Measurements from ENCODE around the gene IER5. TPM values are rescaled to one million over a fixed set of nuclear protein-coding genes. Genes with fewer than 3 reads are reported as not detected.

The IER5 gene
- total and polyA plus RNA-seq, 2 of the 13 experiments (the other 11 are each of a cell fraction or from before 2014, with no cell fraction given): 2.5 to 3.5 TPM

DNA sequence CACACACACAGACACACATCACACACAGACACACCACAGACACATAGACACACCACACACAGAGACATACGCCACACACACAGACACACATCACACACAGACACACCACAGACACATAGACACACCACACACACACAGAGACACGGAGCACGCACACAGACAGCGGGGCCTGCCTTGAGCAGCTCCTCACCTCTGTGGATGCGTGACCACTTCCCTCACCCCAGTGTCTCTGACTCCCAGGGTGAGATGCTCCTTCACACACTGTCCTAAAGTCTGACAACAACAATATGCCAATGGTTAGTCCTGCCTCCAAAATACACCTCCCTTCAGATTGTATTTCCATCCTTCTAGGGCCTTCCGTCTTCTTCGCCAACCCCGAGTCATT is 48.2 kb downstream of the IER5 start (continued):
- TF ChIP-seq, protein P1, sequence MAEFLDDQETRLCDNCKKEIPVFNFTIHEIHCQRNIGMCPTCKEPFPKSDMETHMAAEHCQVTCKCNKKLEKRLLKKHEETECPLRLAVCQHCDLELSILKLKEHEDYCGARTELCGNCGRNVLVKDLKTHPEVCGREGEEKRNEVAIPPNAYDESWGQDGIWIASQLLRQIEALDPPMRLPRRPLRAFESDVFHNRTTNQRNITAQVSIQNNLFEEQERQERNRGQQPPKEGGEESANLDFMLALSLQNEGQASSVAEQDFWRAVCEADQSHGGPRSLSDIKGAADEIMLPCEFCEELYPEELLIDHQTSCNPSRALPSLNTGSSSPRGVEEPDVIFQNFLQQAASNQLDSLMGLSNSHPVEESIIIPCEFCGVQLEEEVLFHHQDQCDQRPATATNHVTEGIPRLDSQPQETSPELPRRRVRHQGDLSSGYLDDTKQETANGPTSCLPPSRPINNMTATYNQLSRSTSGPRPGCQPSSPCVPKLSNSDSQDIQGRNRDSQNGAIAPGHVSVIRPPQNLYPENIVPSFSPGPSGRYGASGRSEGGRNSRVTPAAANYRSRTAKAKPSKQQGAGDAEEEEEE (CRISPR knock-in tag; IDR thresholded peaks at IDR 0.05; ENCODE audit: borderline replicate concordance): no peak
- TF ChIP-seq TAF15 (IDR thresholded peaks at IDR 0.05; ENCODE audit: low read depth, low read length, poor library complexity, severe bottlenecking) (no peak), HMG20B (CRISPR knock-in tag; conservative IDR thresholded peaks at IDR 0.05) (no peak)

DNA sequence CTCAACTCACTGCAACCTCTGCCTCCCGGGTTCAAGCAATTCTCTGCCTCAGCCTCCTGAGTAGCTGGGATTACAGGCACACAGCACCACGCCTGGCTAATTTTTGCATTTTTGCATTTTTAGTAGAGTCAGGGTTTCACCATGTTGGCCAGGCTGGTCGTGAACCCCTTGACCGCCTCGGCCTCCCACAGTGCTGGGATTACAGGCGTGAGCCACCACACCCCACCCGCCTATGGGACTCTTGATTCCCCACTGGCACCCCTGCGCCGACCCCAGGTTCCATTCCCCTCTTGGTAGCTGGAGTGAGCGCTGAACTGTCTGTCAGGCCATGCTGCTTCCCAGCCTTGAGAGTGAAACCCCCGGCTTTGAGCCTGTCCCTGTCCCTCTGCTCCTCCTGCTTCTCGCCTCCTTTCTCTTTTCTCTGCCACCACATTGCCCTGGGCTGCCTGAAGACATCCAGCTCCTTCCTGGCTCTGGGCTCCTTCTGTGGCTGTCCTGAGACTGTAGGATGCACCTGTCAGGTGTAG is 48.8 kb downstream of the IER5 start:
- no peak overlapping the region for H3K9ac ChIP-seq (ENCODE audit: insufficient read depth, low read depth, low read length)
- peaks cover 0 to 9% of the 10 kb centered on the region in 2 experiments; a peak in 1 of 5 replicates for H3K27me3 ChIP-seq (ENCODE audit: control insufficient read depth in 1 of 2, insufficient read depth in 2 of 2, low read length in 2 of 2)
- WGBS (ENCODE audit: low lambda C conversion rate): 74% methylated on average over 7 of the region's 12 CpGs
- DNase-seq (ENCODE audit: low spot score) (no peak), ATAC-seq (no peak), FAIRE-seq (no peak)
- H3K4me3 ChIP-seq (replicated peaks in 1 of 3; ENCODE audit: insufficient read depth in 1 of 3, low read depth in 2 of 3, low read length in 3 of 3): no peak overlapping the region
- no peaks in the 10 kb centered on the region for H3K79me2 ChIP-seq (ENCODE audit: insufficient read depth, low read length)
- no peak overlapping the region for H2AFZ ChIP-seq (ENCODE audit: low read length)
- CTCF ChIA-PET (ENCODE audit: low intra/inter-chr PET ratio, low total read pairs): no interaction called here
- H3K4me1 ChIP-seq (ENCODE audit: insufficient read depth, low read length): peaks cover 67% of the 10 kb centered on the region
- H3K27ac ChIP-seq (ENCODE audit: extremely low read length, insufficient read depth, low read length): no peak overlapping the region
- POLR2A ChIA-PET: no interaction called here
- H3K4me2 ChIP-seq (ENCODE audit: low read depth, low read length): no peak overlapping the region
- in situ Hi-C loops (cut with HindIII; ENCODE audit: extremely low pct_ligation_motif_present, low pct_unique_long_range_greater_than_20kb): loop anchor here (25.0 kb wide), 1 partner anchor 625 kb away; the partner anchor contains the start of gene ACBD6
- no peaks in the 10 kb centered on the region for H3K9me3 ChIP-seq (ENCODE audit: low read length)
- H4K20me1 ChIP-seq (ENCODE audit: insufficient read depth, low read length): no peaks in the 10 kb centered on the region
- BruUV-seq (replicated peaks): no TSS peak
- H3K36me3 ChIP-seq (replicated peaks in 1 of 2; ENCODE audit: control insufficient read depth in 1 of 2, insufficient read depth in 2 of 2, low read length in 2 of 2): no peaks in the 10 kb centered on the region
- intact Hi-C loops (cut with micrococcal nuclease; ENCODE audit: unreplicated experiment): no loop called here
- TF ChIP-seq KLF13 (CRISPR knock-in tag; IDR thresholded peaks at IDR 0.05) (no peak), ZNF775 (CRISPR knock-in tag; IDR thresholded peaks at IDR 0.05; ENCODE audit: borderline replicate concordance) (no peak), SP140L (CRISPR knock-in tag; IDR thresholded peaks at IDR 0.05; ENCODE audit: borderline replicate concordance) (no peak), ZNF10 (CRISPR knock-in tag; IDR thresholded peaks at IDR 0.05; ENCODE audit: borderline replicate concordance, low read depth) (no peak), ZNF343 (CRISPR knock-in tag; IDR thresholded peaks at IDR 0.05) (no peak), RFX3 (CRISPR knock-in tag; IDR thresholded peaks at IDR 0.05) (no peak), SIN3A (IDR thresholded peaks at IDR 0.05; ENCODE audit: borderline replicate concordance, low read depth, low read length) (no peak), ZBTB42 (CRISPR knock-in tag; IDR thresholded peaks at IDR 0.05) (no peak), MTA1 (CRISPR knock-in tag; IDR thresholded peaks at IDR 0.05; ENCODE audit: borderline replicate concordance) (no peak), SIN3B (IDR thresholded peaks at IDR 0.05; ENCODE audit: low read length) (no peak), ISX (CRISPR knock-in tag; conservative IDR thresholded peaks at IDR 0.05) (no peak), MXI1 (IDR thresholded peaks at IDR 0.05; ENCODE audit: borderline replicate concordance, low read depth, low read length) (no peak), NRL (CRISPR knock-in tag; IDR thresholded peaks at IDR 0.05; ENCODE audit: borderline replicate concordance) (no peak), ZNF720 (CRISPR knock-in tag; IDR thresholded peaks at IDR 0.05) (no peak), ZNF232 (CRISPR knock-in tag; IDR thresholded peaks at IDR 0.05; ENCODE audit: borderline replicate concordance) (no peak), TMF1 (CRISPR knock-in tag; IDR thresholded peaks at IDR 0.05; ENCODE audit: low read depth) (no peak)
- TF ChIP-seq, protein P2, sequence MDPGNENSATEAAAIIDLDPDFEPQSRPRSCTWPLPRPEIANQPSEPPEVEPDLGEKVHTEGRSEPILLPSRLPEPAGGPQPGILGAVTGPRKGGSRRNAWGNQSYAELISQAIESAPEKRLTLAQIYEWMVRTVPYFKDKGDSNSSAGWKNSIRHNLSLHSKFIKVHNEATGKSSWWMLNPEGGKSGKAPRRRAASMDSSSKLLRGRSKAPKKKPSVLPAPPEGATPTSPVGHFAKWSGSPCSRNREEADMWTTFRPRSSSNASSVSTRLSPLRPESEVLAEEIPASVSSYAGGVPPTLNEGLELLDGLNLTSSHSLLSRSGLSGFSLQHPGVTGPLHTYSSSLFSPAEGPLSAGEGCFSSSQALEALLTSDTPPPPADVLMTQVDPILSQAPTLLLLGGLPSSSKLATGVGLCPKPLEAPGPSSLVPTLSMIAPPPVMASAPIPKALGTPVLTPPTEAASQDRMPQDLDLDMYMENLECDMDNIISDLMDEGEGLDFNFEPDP (CRISPR knock-in tag; conservative IDR thresholded peaks at IDR 0.05): no peak
